ENCODE measurements around the gene PTPA. TPM values are rescaled to one million over a fixed set of nuclear protein-coding genes. Genes with fewer than 3 reads are reported as not detected.

PTPA gene
- total and polyA plus RNA-seq, 2 donors (not counting 3 experiments of a cell fraction or from before 2014, with no cell fraction given) = 97.7 to 121 TPM

- BruUV-seq (replicated peaks) = no TSS peak
- FAIRE-seq (no peak), DNase-seq (ENCODE audit: low read depth, low spot score) (no peak)
- Histone ChIP-seq H3K4me1 (ENCODE audit: control insufficient read depth, extremely low read depth, insufficient read depth, low read length) (peaks cover 8% of the 10 kb centered on the region), H4K20me1 (replicated peaks; ENCODE audit: control insufficient read depth, extremely low read depth, insufficient read depth, low read length) (no peaks in the 10 kb centered on the region), H3K79me2 (ENCODE audit: control insufficient read depth, insufficient read depth, low read length) (peaks cover 1% of the 10 kb centered on the region), H3K4me3 (replicated peaks in 1 of 3; ENCODE audit: insufficient read depth in 1 of 3, low read depth in 1 of 3, low read length in 3 of 3) (no peak overlapping the region), H3K27me3 (ENCODE audit: control insufficient read depth in 2 of 2, insufficient read depth in 2 of 2, low read length in 2 of 2) (no peaks in the 10 kb centered on the region), H3K9me1 (replicated peaks; ENCODE audit: control insufficient read depth, extremely low read depth, insufficient read depth, low read length) (no peaks in the 10 kb centered on the region), H3K27ac (ENCODE audit: insufficient read depth, low read depth, low read length) (no peak overlapping the region), H3K9me3 (replicated peaks; ENCODE audit: control insufficient read depth, insufficient read depth, low read length) (no peaks in the 10 kb centered on the region), H3K9ac (replicated peaks; ENCODE audit: extremely low read depth, insufficient read depth, low read length) (no peak overlapping the region), H3K36me3 (ENCODE audit: control insufficient read depth in 2 of 2, extremely low read depth in 1 of 2, insufficient read depth in 2 of 2, low read length in 2 of 2) (no peaks in the 10 kb centered on the region), H3K4me2 (ENCODE audit: insufficient read depth, low read length) (no peak overlapping the region), H2AFZ (ENCODE audit: low read depth, low read length) (no peak overlapping the region)
- POLR2A ChIA-PET = no interaction called here
- TF ChIP-seq MYC (IDR thresholded peaks at IDR 0.05; ENCODE audit: low read depth, low read length) = no peak
- no peak for TF ChIP-seq MAX (IDR thresholded peaks at IDR 0.05; ENCODE audit: insufficient read depth, insufficient read length)
- TF ChIP-seq CTCF (IDR thresholded peaks at IDR 0.05; ENCODE audit: extremely low read depth in 1 of 2, insufficient read depth in 1 of 2, low read depth in 1 of 2, low read length in 2 of 2) = no peak
- no peak for TF ChIP-seq JUN (IDR thresholded peaks at IDR 0.05; ENCODE audit: borderline replicate concordance, insufficient read depth, insufficient read length, low read depth)
- no peak for TF ChIP-seq EZH2 (IDR thresholded peaks at IDR 0.05; ENCODE audit: borderline replicate concordance, low read depth, low read length, severe bottlenecking)
- no peak for TF ChIP-seq GATA2 (IDR thresholded peaks at IDR 0.05; ENCODE audit: insufficient read depth, insufficient read length, low read depth, low read length)
- no peak for TF ChIP-seq POLR2AphosphoS5 (IDR thresholded peaks at IDR 0.05; ENCODE audit: insufficient read depth, low read depth, low read length)
- TF ChIP-seq POLR2A (IDR thresholded peaks at IDR 0.05; ENCODE audit: low read depth, low read length) = no peak
- no peak for TF ChIP-seq FOS (IDR thresholded peaks at IDR 0.05; ENCODE audit: borderline replicate concordance, insufficient read depth, low read length)
- intact Hi-C loops (cut with micrococcal nuclease) = no loop called here
- dilution Hi-C loops (cut with MboI; ENCODE audit: extremely low pct_ligation_motif_present, low sequenced_read_pairs) = no loop called here
- CTCF ChIA-PET = no interaction called here
Measured at GRCh38 chr9:129076640-129077037, 34.6 kb upstream of the PTPA start.

Data from endothelial cell of umbilical vein (primary cell).